ENCODE results near the gene BHLHA15.
A peak's percentile ranks its signal among the peaks of the same experiment; 100 is the strongest.

The BHLHA15 gene

DNA sequence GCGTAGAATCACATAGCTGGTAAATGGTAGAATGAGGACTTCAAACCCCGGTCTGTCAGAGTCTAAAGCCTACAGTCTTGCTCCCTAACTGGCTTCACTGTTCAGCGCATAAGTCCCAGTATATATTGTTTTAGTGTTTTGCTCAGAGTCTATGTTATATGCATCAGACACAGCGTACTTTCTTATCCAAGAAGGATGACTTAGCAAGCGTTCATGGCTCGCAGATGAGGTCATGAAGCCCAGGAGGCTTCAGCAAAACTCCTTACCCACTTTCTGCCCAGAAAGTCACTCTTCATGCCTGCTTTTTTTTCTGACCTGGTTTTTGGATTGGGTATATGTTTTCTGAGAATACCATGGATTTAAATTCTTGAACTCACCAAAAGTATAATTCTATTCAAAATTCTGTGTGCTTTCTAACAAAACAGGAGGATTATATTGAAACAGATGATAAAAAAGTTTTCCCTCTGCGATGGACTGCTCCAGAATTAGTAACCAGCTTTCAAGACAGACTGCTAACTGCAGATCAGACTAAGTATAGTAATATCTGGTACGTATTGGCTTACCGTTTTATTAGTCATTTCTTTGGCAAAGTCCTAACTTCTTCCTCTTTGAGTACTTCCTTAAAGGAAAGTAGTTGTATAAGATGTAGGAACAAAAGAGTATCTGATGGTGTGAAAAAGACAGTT lies 24.6 kb upstream of the BHLHA15 start:
- Histone ChIP-seq H3K27me3 (replicated peaks in 2 of 5; ENCODE audit: control insufficient read depth in 4 of 5, insufficient read depth in 5 of 5, low read length in 4 of 5) (no peaks in the 10 kb centered on the region), H3K27ac (ENCODE audit: insufficient read depth in 1 of 2, low read depth in 1 of 2, low read length in 2 of 2, poor library complexity in 1 of 2, severe bottlenecking in 2 of 2) (no peak overlapping the region), H3K9me3 (ENCODE audit: control extremely low read depth in 1 of 5, control insufficient read depth in 4 of 5, insufficient read depth in 2 of 5, low read depth in 1 of 5, low read length in 4 of 5) (peaks cover 0 to 17% (median 10%) of the 10 kb centered on the region in 5 experiments), H3K4me3 (ENCODE audit: control insufficient read depth in 1 of 7, extremely low read depth in 1 of 7, insufficient read depth in 4 of 7, low read depth in 2 of 7, low read length in 6 of 7) (no peak overlapping the region), H3K36me3 (ENCODE audit: control insufficient read depth in 4 of 4, insufficient read depth in 4 of 4, low read length in 3 of 4) (peaks cover 8 to 32% (median 10%) of the 10 kb centered on the region in 4 experiments), H3K4me1 (ENCODE audit: control extremely low read depth in 1 of 4, control insufficient read depth in 4 of 4, insufficient read depth in 4 of 4, low read length in 3 of 4) (peaks cover 0 to 3% (median 0%) of the 10 kb centered on the region in 4 experiments)
- no peak for DNase-seq
- POLR2A ChIA-PET, result no interaction called here
- CTCF ChIA-PET, result interaction anchor here (1.2 to 3.1 kb wide), 2 partner anchors 11 to 18 kb away, joined by 3 to 13 read pairs; no protein-coding TSS in a partner anchor
- WGBS (ENCODE audit: insufficient coverage), result 98% methylated on average over 6 of the region's 9 CpGs

DNA sequence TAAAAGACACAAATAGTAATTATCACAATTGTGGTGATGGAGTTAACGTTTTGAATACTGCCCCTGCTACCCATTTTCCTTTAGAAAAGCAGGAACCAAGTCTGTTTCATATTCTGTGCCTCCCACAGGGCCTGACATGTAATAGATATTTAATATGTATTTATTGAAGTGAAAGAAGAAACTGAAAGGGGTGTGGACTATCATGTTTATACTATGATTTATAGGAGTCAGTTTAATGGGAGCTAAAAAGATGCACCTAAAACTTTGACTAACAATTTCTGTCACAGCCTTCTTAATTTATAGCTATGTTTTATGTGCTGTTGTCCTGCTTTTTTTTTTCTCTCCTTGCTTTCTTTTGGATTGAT lies 24.1 kb upstream of the BHLHA15 start:
- peaks cover 0 to 17% (median 10%) of the 10 kb centered on the region in 5 experiments for H3K9me3 ChIP-seq (ENCODE audit: control extremely low read depth in 1 of 5, control insufficient read depth in 4 of 5, insufficient read depth in 2 of 5, low read depth in 1 of 5, low read length in 4 of 5)
- CTCF ChIA-PET, result interaction anchor here (1.2 to 3.1 kb wide), 2 partner anchors 11 to 18 kb away, joined by 3 to 13 read pairs; no protein-coding TSS in a partner anchor
- DNase-seq, result peak in 2 of 3 donors; percentile 15 to 22
- H3K4me3 ChIP-seq (ENCODE audit: control insufficient read depth in 1 of 7, extremely low read depth in 1 of 7, insufficient read depth in 4 of 7, low read depth in 2 of 7, low read length in 6 of 7), result no peak overlapping the region
- H3K27ac ChIP-seq (ENCODE audit: insufficient read depth in 1 of 2, low read depth in 1 of 2, low read length in 2 of 2, poor library complexity in 1 of 2, severe bottlenecking in 2 of 2), result no peak overlapping the region
- no peaks in the 10 kb centered on the region for H3K27me3 ChIP-seq (replicated peaks in 2 of 5; ENCODE audit: control insufficient read depth in 4 of 5, insufficient read depth in 5 of 5, low read length in 4 of 5)
- H3K36me3 ChIP-seq (ENCODE audit: control insufficient read depth in 4 of 4, insufficient read depth in 4 of 4, low read length in 3 of 4), result peaks cover 9 to 35% (median 15%) of the 10 kb centered on the region in 4 experiments
- no CpG with 5 or more reads among the region's 1 CpG for WGBS (ENCODE audit: insufficient coverage)
- H3K4me1 ChIP-seq (ENCODE audit: control extremely low read depth in 1 of 4, control insufficient read depth in 4 of 4, insufficient read depth in 4 of 4, low read length in 3 of 4), result peaks cover 0 to 3% (median 0%) of the 10 kb centered on the region in 4 experiments
- POLR2A ChIA-PET, result no interaction called here

DNA sequence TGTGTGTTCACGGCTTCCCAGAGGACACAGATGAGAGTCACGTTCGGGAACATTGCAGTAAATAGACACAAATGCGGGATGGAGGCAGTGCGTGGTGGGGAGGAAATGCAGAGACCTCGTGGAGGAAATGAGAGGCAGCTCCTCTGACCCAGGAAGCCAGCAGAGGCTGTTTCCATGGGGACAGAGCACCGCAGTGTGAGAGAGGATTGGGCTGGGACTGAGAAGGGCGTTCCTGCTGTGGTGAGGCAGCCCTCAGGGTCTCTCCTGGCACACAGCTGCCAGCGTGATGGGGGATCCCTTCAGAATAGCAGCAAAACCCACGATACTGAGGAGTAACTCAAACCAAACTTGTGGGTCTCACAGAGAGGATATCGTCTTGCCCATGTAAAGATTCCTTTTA lies 21.7 kb upstream of the BHLHA15 start:
- POLR2A ChIA-PET, result no interaction called here
- WGBS (ENCODE audit: insufficient coverage), result 100% methylated on average over 9 of the region's 11 CpGs
- no peak overlapping the region for H3K27ac ChIP-seq (ENCODE audit: insufficient read depth in 1 of 2, low read depth in 1 of 2, low read length in 2 of 2, poor library complexity in 1 of 2, severe bottlenecking in 2 of 2)

DNA sequence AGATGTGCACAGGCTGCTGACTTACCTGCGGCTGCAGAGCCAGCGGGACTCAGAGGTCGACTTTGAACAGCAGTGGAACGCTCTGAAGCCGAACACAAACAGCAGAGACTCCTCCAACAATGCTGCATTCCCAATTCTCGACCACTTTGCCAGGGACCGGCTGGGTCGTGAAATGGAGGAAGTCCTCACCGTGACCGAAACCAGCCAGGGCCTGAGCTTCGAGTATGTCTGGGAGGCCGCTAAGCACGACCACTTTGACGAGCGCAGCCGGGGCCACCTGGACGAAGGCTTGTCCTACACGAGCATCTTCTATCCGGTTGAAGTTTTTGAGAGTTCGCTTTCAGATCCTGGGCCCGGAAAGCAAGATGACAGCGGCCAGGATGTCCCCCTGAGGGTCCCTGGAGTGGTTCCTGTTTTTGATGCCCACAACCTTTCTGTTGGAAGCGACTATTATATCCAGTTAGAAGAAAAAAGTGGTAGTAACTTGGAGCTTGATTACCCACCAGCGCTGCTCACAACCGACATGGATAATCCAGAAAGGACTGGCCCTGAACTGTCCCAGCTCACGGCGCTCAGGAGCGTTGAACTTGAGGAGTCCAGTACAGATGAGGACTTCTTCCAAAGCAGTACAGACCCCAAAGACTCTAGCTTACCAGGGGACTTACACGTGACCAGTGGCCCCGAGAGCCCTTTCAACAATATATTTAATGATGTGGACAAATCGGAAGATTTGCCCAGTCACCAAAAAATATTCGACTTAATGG lies 19.4 kb upstream of the BHLHA15 start:
- CTCF ChIA-PET, result interaction anchor here (1.1 kb wide), 1 partner anchor 23 kb away, joined by 3 read pairs; no protein-coding TSS in a partner anchor

More for the DNA sequence above, 21.7 kb upstream of the BHLHA15 start:
- Histone ChIP-seq H3K27me3 (replicated peaks in 2 of 5; ENCODE audit: control insufficient read depth in 4 of 5, insufficient read depth in 5 of 5, low read length in 4 of 5) (no peaks in the 10 kb centered on the region), H3K9me3 (ENCODE audit: control extremely low read depth in 1 of 5, control insufficient read depth in 4 of 5, insufficient read depth in 2 of 5, low read depth in 1 of 5, low read length in 4 of 5) (peaks cover 0 to 17% (median 7%) of the 10 kb centered on the region in 5 experiments), H3K4me3 (ENCODE audit: control insufficient read depth in 1 of 7, extremely low read depth in 1 of 7, insufficient read depth in 4 of 7, low read depth in 2 of 7, low read length in 6 of 7) (no peak overlapping the region), H3K4me1 (ENCODE audit: control extremely low read depth in 1 of 4, control insufficient read depth in 4 of 4, insufficient read depth in 4 of 4, low read length in 3 of 4) (peaks cover 0 to 3% (median 0%) of the 10 kb centered on the region in 4 experiments), H3K36me3 (ENCODE audit: control insufficient read depth in 4 of 4, insufficient read depth in 4 of 4, low read length in 3 of 4) (peaks cover 11 to 52% (median 36%) of the 10 kb centered on the region in 4 experiments)
- DNase-seq, result no peak
- CTCF ChIA-PET, result interaction anchor here (3.1 kb wide), 1 partner anchor 21 kb away, joined by 13 read pairs; no protein-coding TSS in a partner anchor

DNA sequence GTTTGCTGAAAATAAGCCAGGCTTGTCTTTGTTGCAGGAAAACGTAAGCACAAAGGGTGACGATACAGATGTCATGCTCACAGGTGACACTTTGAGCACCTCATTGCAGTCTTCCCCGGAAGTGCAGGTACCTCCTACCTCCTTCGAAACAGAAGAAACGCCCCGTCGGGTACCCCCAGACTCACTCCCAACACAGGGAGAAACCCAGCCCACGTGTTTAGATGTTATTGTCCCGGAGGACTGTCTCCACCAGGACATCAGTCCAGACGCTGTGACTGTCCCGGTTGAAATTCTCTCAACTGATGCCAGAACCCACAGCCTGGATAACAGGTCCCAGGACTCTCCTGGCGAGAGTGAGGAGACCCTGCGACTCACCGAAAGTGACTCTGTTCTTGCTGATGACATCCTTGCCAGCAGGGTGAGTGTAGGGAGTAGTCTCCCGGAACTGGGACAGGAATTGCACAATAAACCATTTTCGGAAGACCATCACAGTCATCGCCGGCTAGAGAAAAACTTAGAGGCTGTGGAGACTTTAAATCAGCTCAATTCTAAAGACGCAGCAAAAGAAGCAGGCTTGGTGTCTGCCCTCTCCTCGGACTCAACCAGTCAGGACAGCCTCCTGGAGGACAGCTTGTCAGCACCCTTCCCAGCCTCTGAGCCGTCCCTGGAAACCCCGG lies 18.3 kb upstream of the BHLHA15 start:
- peaks cover 11 to 54% (median 37%) of the 10 kb centered on the region in 4 experiments for H3K36me3 ChIP-seq (ENCODE audit: control insufficient read depth in 4 of 4, insufficient read depth in 4 of 4, low read length in 3 of 4)

More for the DNA sequence above, 19.4 kb upstream of the BHLHA15 start:
- Histone ChIP-seq H3K4me3 (ENCODE audit: control insufficient read depth in 1 of 7, extremely low read depth in 1 of 7, insufficient read depth in 4 of 7, low read depth in 2 of 7, low read length in 6 of 7) (no peak overlapping the region), H3K4me1 (ENCODE audit: control extremely low read depth in 1 of 4, control insufficient read depth in 4 of 4, insufficient read depth in 4 of 4, low read length in 3 of 4) (peaks cover 0 to 2% (median 0%) of the 10 kb centered on the region in 4 experiments), H3K9me3 (ENCODE audit: control extremely low read depth in 1 of 5, control insufficient read depth in 4 of 5, insufficient read depth in 2 of 5, low read depth in 1 of 5, low read length in 4 of 5) (peaks cover 0 to 17% (median 7%) of the 10 kb centered on the region in 5 experiments), H3K36me3 (ENCODE audit: control insufficient read depth in 4 of 4, insufficient read depth in 4 of 4, low read length in 3 of 4) (peaks cover 11 to 59% (median 37%) of the 10 kb centered on the region in 4 experiments), H3K27me3 (replicated peaks in 2 of 5; ENCODE audit: control insufficient read depth in 4 of 5, insufficient read depth in 5 of 5, low read length in 4 of 5) (no peaks in the 10 kb centered on the region), H3K27ac (ENCODE audit: insufficient read depth in 1 of 2, low read depth in 1 of 2, low read length in 2 of 2, poor library complexity in 1 of 2, severe bottlenecking in 2 of 2) (no peak overlapping the region)
- WGBS (ENCODE audit: insufficient coverage), result 98% methylated on average over 31 of the region's 32 CpGs
- no peak for DNase-seq
- POLR2A ChIA-PET, result no interaction called here

DNA sequence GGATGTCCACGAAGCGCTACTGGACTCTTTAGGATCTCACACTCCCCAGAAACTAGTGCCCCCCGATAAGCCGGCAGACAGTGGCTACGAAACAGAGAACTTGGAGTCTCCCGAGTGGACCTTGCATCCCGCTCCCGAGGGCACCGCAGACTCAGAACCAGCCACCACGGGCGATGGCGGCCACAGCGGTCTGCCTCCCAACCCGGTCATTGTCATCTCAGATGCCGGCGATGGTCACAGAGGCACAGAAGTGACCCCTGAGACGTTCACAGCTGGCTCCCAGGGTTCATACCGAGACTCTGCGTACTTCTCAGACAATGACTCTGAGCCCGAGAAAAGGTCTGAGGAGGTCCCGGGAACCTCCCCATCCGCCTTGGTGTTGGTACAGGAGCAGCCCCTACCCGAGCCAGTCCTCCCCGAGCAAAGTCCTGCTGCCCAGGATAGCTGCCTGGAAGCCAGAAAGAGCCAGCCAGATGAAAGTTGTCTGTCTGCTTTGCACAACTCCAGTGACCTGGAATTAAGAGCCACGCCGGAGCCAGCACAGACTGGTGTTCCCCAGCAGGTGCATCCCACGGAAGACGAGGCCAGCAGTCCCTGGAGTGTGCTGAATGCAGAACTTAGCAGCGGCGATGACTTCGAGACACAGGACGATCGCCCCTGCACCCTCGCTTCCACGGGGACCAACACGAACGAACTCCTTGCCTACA lies 17.6 kb upstream of the BHLHA15 start:
- ChIA-PET POLR2A (no interaction called here), CTCF (no interaction called here)
- Histone ChIP-seq H3K9me3 (ENCODE audit: control extremely low read depth in 1 of 5, control insufficient read depth in 4 of 5, insufficient read depth in 2 of 5, low read depth in 1 of 5, low read length in 4 of 5) (peaks cover 0 to 16% (median 7%) of the 10 kb centered on the region in 5 experiments), H3K4me3 (ENCODE audit: control insufficient read depth in 1 of 7, extremely low read depth in 1 of 7, insufficient read depth in 4 of 7, low read depth in 2 of 7, low read length in 6 of 7) (no peak overlapping the region), H3K27ac (ENCODE audit: insufficient read depth in 1 of 2, low read depth in 1 of 2, low read length in 2 of 2, poor library complexity in 1 of 2, severe bottlenecking in 2 of 2) (no peak overlapping the region), H3K36me3 (ENCODE audit: control insufficient read depth in 4 of 4, insufficient read depth in 4 of 4, low read length in 3 of 4) (peaks cover 9 to 51% (median 36%) of the 10 kb centered on the region in 4 experiments), H3K4me1 (ENCODE audit: control extremely low read depth in 1 of 4, control insufficient read depth in 4 of 4, insufficient read depth in 4 of 4, low read length in 3 of 4) (no peaks in the 10 kb centered on the region), H3K27me3 (replicated peaks in 2 of 5; ENCODE audit: control insufficient read depth in 4 of 5, insufficient read depth in 5 of 5, low read length in 4 of 5) (no peaks in the 10 kb centered on the region)
- no peak for DNase-seq
- WGBS (ENCODE audit: insufficient coverage), result 98% methylated on average over 33 of the region's 37 CpGs

More for the DNA sequence above, 18.3 kb upstream of the BHLHA15 start:
- no peak overlapping the region for H3K4me3 ChIP-seq (ENCODE audit: control insufficient read depth in 1 of 7, extremely low read depth in 1 of 7, insufficient read depth in 4 of 7, low read depth in 2 of 7, low read length in 6 of 7)
- WGBS (ENCODE audit: insufficient coverage), result 94% methylated on average over 19 of the region's 22 CpGs
- no peaks in the 10 kb centered on the region for H3K27me3 ChIP-seq (replicated peaks in 2 of 5; ENCODE audit: control insufficient read depth in 4 of 5, insufficient read depth in 5 of 5, low read length in 4 of 5)
- DNase-seq, result no peak
- H3K27ac ChIP-seq (ENCODE audit: insufficient read depth in 1 of 2, low read depth in 1 of 2, low read length in 2 of 2, poor library complexity in 1 of 2, severe bottlenecking in 2 of 2), result no peak overlapping the region
- peaks cover 0 to 17% (median 7%) of the 10 kb centered on the region in 5 experiments for H3K9me3 ChIP-seq (ENCODE audit: control extremely low read depth in 1 of 5, control insufficient read depth in 4 of 5, insufficient read depth in 2 of 5, low read depth in 1 of 5, low read length in 4 of 5)
- no peaks in the 10 kb centered on the region for H3K4me1 ChIP-seq (ENCODE audit: control extremely low read depth in 1 of 4, control insufficient read depth in 4 of 4, insufficient read depth in 4 of 4, low read length in 3 of 4)
- CTCF ChIA-PET, result interaction anchor here (0.5 kb wide), 1 partner anchor 146 kb away, joined by 3 read pairs; no protein-coding TSS in a partner anchor
- POLR2A ChIA-PET, result no interaction called here

All from common myeloid progenitor, CD34-positive (primary cell).